T-cell (primary cell): Measurements from ENCODE around the gene COL4A3. TPM values are rescaled to one million over a fixed set of nuclear protein-coding genes. Genes with fewer than 3 reads are reported as not detected.

Experiments used
- ATAC-seq, 4 experiments: fragments of 200-7000 bp in 3 of 4; fragments of 150-1000 bp in 1 of 4; cut with Tn5 transposase; replicated peaks in 1 of 4; 1 replicate in 3 of 4; 2 replicates in 1 of 4; pipeline ENCODE4 v1.10.0; 2021; ENCODE audit warnings: moderate library complexity in 3 of 4, mild to moderate bottlenecking in 2 of 4, moderate number of reproducible peaks in 1 of 4
- CTCF ChIA-PET, 2 donors: fragments of 300-600 bp; sonication (Branson Sonifier 250); formaldehyde crosslinking; loops; one replicate each; lab custom pipeline; 2022; ENCODE audit warnings: antibody characterized with exemption in 2 of 2; lab: Charles Lee
- POLR2A ChIA-PET, 2 donors: fragments of 300-600 bp; sonication (Branson Sonifier 250); formaldehyde crosslinking; loops; one replicate each; lab custom pipeline; 2022; ENCODE audit warnings: antibody characterized with exemption in 2 of 2; lab: Charles Lee
- DNase-seq, 35 experiments: peaks; one replicate each; pipeline versions ENCODE4 v3.0.0 to v3.0.0-alpha.2; 2013 to 2023
- H3K27ac ChIP-seq: one replicate; pipeline ENCODE4 v1.5.1; 2013; ENCODE audit warnings: low read length
- H3K27me3 ChIP-seq, 2 experiments: replicated peaks in 1 of 2; 1 replicate in 1 of 2; 2 replicates in 1 of 2; pipeline versions ENCODE4 v1.6.1 to v1.7.0; 2013; ENCODE audit warnings: low read length in 1 of 2, mixed read lengths in 1 of 2; ENCODE audit not compliant: control insufficient read depth in 2 of 2, insufficient read depth in 2 of 2; ENCODE audit errors: extremely low read depth in 1 of 2
- H3K36me3 ChIP-seq, 2 donors: 1 replicate in 1 of 2; 2 replicates in 1 of 2; pipeline versions ENCODE4 v1.6.1 to v1.7.0; 2013; ENCODE audit warnings: low read length in 1 of 2; ENCODE audit not compliant: control insufficient read depth in 2 of 2, insufficient read depth in 1 of 2; ENCODE audit errors: extremely low read depth in 1 of 2
- H3K4me1 ChIP-seq, 2 experiments: 1 replicate in 1 of 2; 2 replicates in 1 of 2; pipeline versions ENCODE4 v1.6.1 to v1.7.0; 2013; ENCODE audit warnings: low read length in 2 of 2, mixed read lengths in 1 of 2; ENCODE audit not compliant: insufficient read depth in 2 of 2, control insufficient read depth in 1 of 2; ENCODE audit errors: extremely low read depth in 1 of 2
- H3K4me3 ChIP-seq, 2 donors: 1 replicate in 1 of 2; 2 replicates in 1 of 2; pipeline versions ENCODE4 v1.5.1 to v1.7.0; 2013; ENCODE audit warnings: mild to moderate bottlenecking in 2 of 2, low read length in 1 of 2, moderate library complexity in 1 of 2; ENCODE audit not compliant: control insufficient read depth in 1 of 2; ENCODE audit errors: extremely low read depth in 1 of 2
- H3K9me3 ChIP-seq: 2 replicates; pipeline ENCODE4 v1.7.0; 2013
- H3K27ac Mint-ChIP-seq, 2 donors: one replicate each; pipeline ENCODE4 v1.8.0; 2020 to 2021; ENCODE audit warnings: mild to moderate bottlenecking in 2 of 2, mixed read lengths in 2 of 2
- H3K27me3 Mint-ChIP-seq, 2 donors: one replicate each; pipeline ENCODE4 v1.8.0; 2021 to 2022; ENCODE audit warnings: mixed read lengths in 2 of 2
- H3K36me3 Mint-ChIP-seq: one replicate; pipeline ENCODE4 v1.8.0; 2021; ENCODE audit warnings: mixed read lengths
- H3K4me1 Mint-ChIP-seq, 3 donors: one replicate each; pipeline ENCODE4 v1.8.0; 2020 to 2022; ENCODE audit warnings: mixed read lengths in 3 of 3, mild to moderate bottlenecking in 1 of 3
- H3K4me3 Mint-ChIP-seq, 3 donors: one replicate each; pipeline ENCODE4 v1.8.0; 2020 to 2022; ENCODE audit warnings: mild to moderate bottlenecking in 3 of 3, mixed read lengths in 3 of 3, moderate library complexity in 3 of 3
- H3K9me3 Mint-ChIP-seq, 3 donors: one replicate each; pipeline ENCODE4 v1.8.0; 2020 to 2022; ENCODE audit warnings: mixed read lengths in 3 of 3
- WGBS: methylation state at CpG from one replicate; pipeline ENCODE4 v1.1.5; 2013; ENCODE audit warnings: missing lambda C conversion rate; ENCODE audit not compliant: insufficient coverage; 5-methylcytosine and 5-hydroxymethylcytosine counted together
- total RNA-seq, 35 experiments: library from RNA in 6 of 35; stranded (reverse) in 6 of 35; fragments of 120-200 nt in 1 of 35; gene quantifications; one replicate each; pipeline versions ENCODE4 v1.2.1 to v1.2.4 and lab custom pipeline; 2013 to 2026

The COL4A3 gene
- total RNA-seq, 5 donors from 2014 or later (not counting 1 experiment from before 2014, with no cell fraction given), result 0.35 to 0.65 (median 0.56) TPM

DNA sequence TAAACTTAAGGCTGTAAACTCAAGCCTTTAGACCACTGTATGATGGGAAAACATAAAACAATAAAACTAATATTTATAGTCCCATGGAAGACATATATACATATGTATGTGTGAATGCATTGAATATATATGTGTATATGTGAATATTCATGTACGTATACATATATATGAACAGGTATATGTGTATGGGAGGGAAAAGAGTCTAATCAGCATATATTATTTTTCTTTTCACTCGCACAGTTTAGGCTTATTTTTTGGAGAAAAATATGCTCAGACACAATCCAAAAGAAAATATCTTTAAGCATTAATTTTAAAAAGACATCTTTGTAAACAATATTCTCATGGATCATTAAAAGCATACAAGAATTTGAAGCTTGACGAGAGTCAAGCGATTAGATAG, 23.1 kb upstream of the COL4A3 start:
- CTCF ChIA-PET, result no interaction called here
- no peaks in the 10 kb centered on the region for H3K4me1 Mint-ChIP-seq
- Histone ChIP-seq H3K9me3 (no peaks in the 10 kb centered on the region), H3K27ac (no peak overlapping the region), H3K36me3 (no peaks in the 10 kb centered on the region), H3K27me3 (peaks cover 0 to 4% of the 10 kb centered on the region in 2 experiments), H3K4me1 (no peaks in the 10 kb centered on the region), H3K4me3 (no peak overlapping the region)
- H3K36me3 Mint-ChIP-seq, result no peaks in the 10 kb centered on the region
- peaks cover 4 to 18% of the 10 kb centered on the region in 2 donors for H3K27me3 Mint-ChIP-seq
- H3K9me3 Mint-ChIP-seq, result no peaks in the 10 kb centered on the region
- no CpG with 5 or more reads among the region's 4 CpGs for WGBS
- ATAC-seq (no peak), DNase-seq (no peak)
- H3K4me3 Mint-ChIP-seq, result no peak overlapping the region
- POLR2A ChIA-PET, result no interaction called here
- no peak overlapping the region for H3K27ac Mint-ChIP-seq

DNA sequence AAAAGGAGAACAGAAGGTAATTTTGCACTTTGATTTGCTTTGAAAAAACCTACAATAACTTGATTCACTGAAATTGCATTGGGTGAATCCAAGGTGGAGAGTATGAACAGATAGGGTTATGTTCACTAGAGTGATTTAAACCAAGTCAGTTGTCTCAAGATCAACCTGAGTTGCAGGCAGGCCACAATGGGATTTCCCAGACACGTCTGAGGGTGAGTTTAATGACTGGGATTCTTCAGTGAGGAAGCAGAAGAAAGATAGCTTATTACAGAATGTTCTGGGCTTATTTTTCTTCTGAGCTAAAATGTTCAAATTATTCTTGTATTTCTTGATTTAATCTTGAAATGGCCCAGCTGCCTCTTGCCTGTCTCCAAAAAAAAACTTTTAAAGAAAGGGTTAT, 20.5 kb upstream of the COL4A3 start:
- Mint-ChIP-seq H3K27ac (no peak overlapping the region), H3K9me3 (peaks cover 3 to 4% (median 4%) of the 10 kb centered on the region in 3 donors), H3K4me3 (no peak overlapping the region), H3K36me3 (no peaks in the 10 kb centered on the region), H3K4me1 (no peaks in the 10 kb centered on the region), H3K27me3 (peaks cover 0 to 18% of the 10 kb centered on the region in 2 donors)
- Histone ChIP-seq H3K27ac (no peak overlapping the region), H3K27me3 (no peaks in the 10 kb centered on the region), H3K4me3 (no peak overlapping the region), H3K9me3 (peaks cover 2% of the 10 kb centered on the region), H3K4me1 (no peaks in the 10 kb centered on the region), H3K36me3 (no peaks in the 10 kb centered on the region)
- no peak for ATAC-seq
- CTCF ChIA-PET, result no interaction called here
- no peak for DNase-seq
- POLR2A ChIA-PET, result no interaction called here
- WGBS, result 40% methylated on average over 1 of the region's 1 CpG

DNA sequence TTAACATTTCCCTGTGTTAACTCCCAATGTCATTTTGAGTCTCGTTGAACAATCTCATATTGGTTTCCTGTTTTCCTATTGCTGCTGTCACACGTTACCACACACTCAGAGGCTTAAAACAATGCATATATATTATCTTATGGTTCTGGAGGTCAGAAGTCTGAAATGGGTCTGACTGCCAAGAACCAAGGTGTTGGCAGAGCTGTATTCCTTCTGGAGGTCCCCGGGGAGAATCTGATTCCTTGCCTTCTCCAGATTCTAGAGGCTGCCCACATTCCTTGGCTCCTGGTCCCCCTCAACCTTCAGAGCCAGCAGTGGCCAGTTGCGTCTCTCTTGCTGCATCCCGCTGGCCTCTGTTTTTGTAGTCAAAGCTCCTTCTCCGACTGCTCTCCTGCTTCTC, 18.0 kb upstream of the COL4A3 start:
- H3K27ac Mint-ChIP-seq, result no peak overlapping the region
- H3K36me3 ChIP-seq, result no peaks in the 10 kb centered on the region
- peaks cover 7 to 22% of the 10 kb centered on the region in 2 donors for H3K27me3 Mint-ChIP-seq
- H3K9me3 Mint-ChIP-seq, result peaks cover 3 to 4% (median 4%) of the 10 kb centered on the region in 3 donors
- H3K4me1 ChIP-seq, result no peaks in the 10 kb centered on the region
- no peaks in the 10 kb centered on the region for H3K4me1 Mint-ChIP-seq
- ChIA-PET POLR2A (no interaction called here), CTCF (no interaction called here)
- no peaks in the 10 kb centered on the region for H3K27me3 ChIP-seq
- WGBS, result 96% methylated on average over 4 of the region's 6 CpGs
- peaks cover 2% of the 10 kb centered on the region for H3K9me3 ChIP-seq
- ATAC-seq, result no peak
- no peak overlapping the region for H3K4me3 ChIP-seq
- H3K27ac ChIP-seq, result no peak overlapping the region
- no peak overlapping the region for H3K4me3 Mint-ChIP-seq
- H3K36me3 Mint-ChIP-seq, result no peaks in the 10 kb centered on the region
- no peak for DNase-seq

DNA sequence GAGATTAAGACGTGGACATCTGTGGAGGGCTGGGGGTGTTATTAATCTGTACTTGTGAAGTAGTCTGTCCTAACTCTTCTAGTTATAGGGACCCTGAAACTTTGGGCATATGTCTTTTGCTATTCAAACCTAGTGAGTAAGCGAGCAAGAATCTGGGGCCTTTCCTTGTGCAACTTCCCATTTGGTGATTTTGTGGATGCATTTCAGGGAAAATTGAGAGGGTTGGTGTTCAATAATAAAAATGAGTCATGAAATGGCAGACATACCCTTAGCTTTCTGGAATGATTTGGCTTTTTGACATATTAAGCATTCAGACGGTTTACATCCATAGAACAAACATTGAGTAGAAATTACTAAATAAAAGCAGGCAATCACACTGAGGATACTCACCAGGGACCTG, 17.4 kb upstream of the COL4A3 start:
- POLR2A ChIA-PET, result no interaction called here
- H3K27ac Mint-ChIP-seq, result no peak overlapping the region
- H3K4me3 Mint-ChIP-seq, result no peak overlapping the region
- H3K9me3 Mint-ChIP-seq, result peaks cover 3 to 4% (median 4%) of the 10 kb centered on the region in 3 donors
- CTCF ChIA-PET, result no interaction called here
- Histone ChIP-seq H3K4me1 (no peaks in the 10 kb centered on the region), H3K27ac (no peak overlapping the region), H3K27me3 (no peaks in the 10 kb centered on the region), H3K9me3 (peaks cover 2% of the 10 kb centered on the region), H3K4me3 (no peak overlapping the region), H3K36me3 (no peaks in the 10 kb centered on the region)
- H3K27me3 Mint-ChIP-seq, result peaks cover 7 to 22% of the 10 kb centered on the region in 2 donors
- H3K36me3 Mint-ChIP-seq, result no peaks in the 10 kb centered on the region
- no peaks in the 10 kb centered on the region for H3K4me1 Mint-ChIP-seq
- 100% methylated on average over 1 of the region's 3 CpGs for whole genome bisulfite sequencing
- DNase-seq, result no peak
- no peak for ATAC-seq

DNA sequence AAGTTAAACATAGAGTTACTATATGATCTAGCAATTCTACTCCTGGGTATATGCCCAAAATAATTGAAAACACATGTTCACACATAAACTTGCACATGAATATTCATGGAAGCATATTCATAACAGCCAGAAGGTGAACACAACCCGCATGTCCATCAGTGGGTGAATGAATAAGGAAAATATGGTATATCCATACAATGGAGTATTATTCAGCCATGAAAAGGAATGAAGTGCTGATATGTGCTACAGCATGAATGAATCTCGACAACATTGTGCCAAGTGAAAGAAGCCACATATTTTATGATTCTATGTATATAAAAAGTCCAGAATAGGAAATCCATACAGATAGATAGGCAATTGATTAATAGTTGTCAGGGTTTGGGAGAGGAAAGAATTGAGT, 16.3 kb upstream of the COL4A3 start:
- no peaks in the 10 kb centered on the region for H3K27me3 ChIP-seq
- H3K4me1 ChIP-seq, result no peaks in the 10 kb centered on the region
- no peak for ATAC-seq
- H3K9me3 ChIP-seq, result peaks cover 2% of the 10 kb centered on the region
- no CpG with 5 or more reads among the region's 2 CpGs for WGBS
- H3K27ac ChIP-seq, result no peak overlapping the region
- POLR2A ChIA-PET, result no interaction called here
- CTCF ChIA-PET, result no interaction called here
- Mint-ChIP-seq H3K27me3 (peaks cover 7 to 22% of the 10 kb centered on the region in 2 donors), H3K4me1 (no peaks in the 10 kb centered on the region), H3K27ac (no peak overlapping the region), H3K9me3 (peaks cover 3 to 4% (median 4%) of the 10 kb centered on the region in 3 donors), H3K4me3 (no peak overlapping the region), H3K36me3 (no peaks in the 10 kb centered on the region)
- DNase-seq, result no peak
- no peak overlapping the region for H3K4me3 ChIP-seq
- H3K36me3 ChIP-seq, result no peaks in the 10 kb centered on the region

DNA sequence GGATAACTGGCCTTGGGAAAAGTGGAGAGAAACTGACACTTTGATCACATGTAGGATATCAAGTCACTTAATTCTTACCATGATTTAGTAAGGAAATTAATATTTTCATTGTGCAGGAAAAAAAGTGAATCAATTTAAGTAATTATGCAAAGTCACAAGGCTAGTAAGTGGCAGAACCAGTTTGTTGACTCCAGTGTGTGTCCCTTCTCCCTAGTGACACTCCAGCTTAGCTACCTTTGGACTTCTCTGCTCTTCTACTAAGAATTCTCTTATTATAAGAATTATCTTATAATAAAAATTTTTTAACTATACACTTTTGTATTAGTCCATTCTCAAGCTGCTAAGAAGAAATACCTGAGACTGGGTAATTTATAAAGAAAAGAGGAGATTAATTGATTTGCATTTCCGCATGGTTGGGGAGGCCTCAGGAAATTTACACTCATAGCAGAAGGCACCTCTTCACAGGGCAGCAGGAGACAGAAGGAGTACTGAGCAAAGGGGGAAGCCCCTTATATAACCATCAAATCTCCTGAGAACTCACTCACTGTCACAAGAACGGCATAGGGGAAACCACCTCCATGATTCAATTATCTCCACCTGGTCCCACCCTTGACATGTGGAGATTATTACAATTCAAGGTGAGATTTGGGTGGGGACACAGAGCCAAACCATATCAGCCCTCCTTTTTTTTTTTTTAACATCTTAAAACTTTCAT, 14.0 kb upstream of the COL4A3 start:
- DNase-seq (no peak), ATAC-seq (no peak)
- Histone ChIP-seq H3K4me3 (no peak overlapping the region), H3K9me3 (peaks cover 2% of the 10 kb centered on the region), H3K27ac (no peak overlapping the region), H3K4me1 (no peaks in the 10 kb centered on the region), H3K36me3 (no peaks in the 10 kb centered on the region), H3K27me3 (no peaks in the 10 kb centered on the region)
- Mint-ChIP-seq H3K9me3 (peaks cover 3 to 4% (median 4%) of the 10 kb centered on the region in 3 donors), H3K4me3 (no peak overlapping the region), H3K27me3 (peaks cover 22 to 36% of the 10 kb centered on the region in 2 donors), H3K36me3 (no peaks in the 10 kb centered on the region), H3K27ac (no peak overlapping the region), H3K4me1 (no peaks in the 10 kb centered on the region)
- POLR2A ChIA-PET, result no interaction called here
- WGBS, result no CpG with 5 or more reads among the region's 2 CpGs
- CTCF ChIA-PET, result interaction anchor here in 1 of 2 donors (0.7 kb wide), 1 partner anchor 555 kb away, joined by 3 read pairs; no protein-coding TSS in a partner anchor
